GM12878 (cell line): ENCODE data around the gene KCNIP2.

Experiments
- BRCA1 ChIP-seq: IDR thresholded peaks from 2 replicates; pipeline ENCODE4 v1.6.1; 2011; ENCODE audit warnings: low read depth, low read length, improper control_type of control experiment
- CBFB ChIP-seq: IDR thresholded peaks from 2 replicates; pipeline ENCODE4 v1.6.1; 2016; ENCODE audit warnings: antibody characterized with exemption, low read depth
- CTCF ChIP-seq, 3 experiments: IDR thresholded peaks in 2 of 3; conservative IDR thresholded peaks in 1 of 3; 2 replicates each; pipeline ENCODE4 v1.5.1; 2011; ENCODE audit warnings: low read depth in 3 of 3, low read length in 3 of 3, mild to moderate bottlenecking in 3 of 3, control low read depth in 2 of 3, moderate library complexity in 2 of 3, inconsistent platforms in 1 of 3, mixed read lengths in 1 of 3; ENCODE audit not compliant: control insufficient read depth in 2 of 3, insufficient read depth in 1 of 3; ENCODE audit errors: extremely low read depth in 1 of 3
- MEF2A ChIP-seq: IDR thresholded peaks from 2 replicates; pipeline ENCODE4 v1.6.1; 2011; ENCODE audit warnings: low read depth, mild to moderate bottlenecking, low read length, moderate library complexity; ENCODE audit not compliant: insufficient read depth
- POLR2AphosphoS2 ChIP-seq: IDR thresholded peaks from 2 replicates; pipeline ENCODE4 v1.6.1; 2011; ENCODE audit warnings: low read depth, mild to moderate bottlenecking, low read length, improper control_type of control experiment, moderate library complexity
- RCOR1 ChIP-seq: conservative IDR thresholded peaks from 2 replicates; pipeline ENCODE4 v1.6.1; 2012; ENCODE audit warnings: low read depth, low read length, improper control_type of control experiment
- TAF1 ChIP-seq: IDR thresholded peaks from 2 replicates; pipeline ENCODE4 v1.6.1; 2011; ENCODE audit warnings: mild to moderate bottlenecking, low read depth, low read length, borderline replicate concordance
- ZNF592 ChIP-seq: fragments of 450-650 bp; IDR thresholded peaks from 2 replicates; pipeline ENCODE4 v1.6.1; 2017; ENCODE audit warnings: mild to moderate bottlenecking, moderate library complexity
- ZZZ3 ChIP-seq: IDR thresholded peaks from 2 replicates; pipeline ENCODE4 v1.6.1; 2011; ENCODE audit warnings: low read depth; ENCODE audit not compliant: control insufficient read depth, insufficient read length
- TF ChIP-seq, protein P1 (sequence below): IDR thresholded peaks from 2 replicates; pipeline ENCODE4 v1.6.1; 2011; ENCODE audit warnings: mild to moderate bottlenecking, low read depth, low read length, moderate library complexity; ENCODE audit not compliant: insufficient replicate concordance

GRCh38 chr10:101850749-101851148, 7.1 kb upstream of the KCNIP2 start:
- TF ChIP-seq ZNF592 (no peak), TAF1 (no peak), MEF2A (no peak), RCOR1 (no peak), ZZZ3 (no peak), CBFB (no peak), CTCF (IDR thresholded peaks at IDR 0.05 in 2 of 3, conservative IDR thresholded peaks at IDR 0.05 in 1 of 3; ENCODE audit: control insufficient read depth in 2 of 3, extremely low read depth in 1 of 3, insufficient read depth in 1 of 3, low read depth in 3 of 3, low read length in 3 of 3) (no peak), POLR2AphosphoS2 (no peak), BRCA1 (no peak)
- TF ChIP-seq, protein P1, sequence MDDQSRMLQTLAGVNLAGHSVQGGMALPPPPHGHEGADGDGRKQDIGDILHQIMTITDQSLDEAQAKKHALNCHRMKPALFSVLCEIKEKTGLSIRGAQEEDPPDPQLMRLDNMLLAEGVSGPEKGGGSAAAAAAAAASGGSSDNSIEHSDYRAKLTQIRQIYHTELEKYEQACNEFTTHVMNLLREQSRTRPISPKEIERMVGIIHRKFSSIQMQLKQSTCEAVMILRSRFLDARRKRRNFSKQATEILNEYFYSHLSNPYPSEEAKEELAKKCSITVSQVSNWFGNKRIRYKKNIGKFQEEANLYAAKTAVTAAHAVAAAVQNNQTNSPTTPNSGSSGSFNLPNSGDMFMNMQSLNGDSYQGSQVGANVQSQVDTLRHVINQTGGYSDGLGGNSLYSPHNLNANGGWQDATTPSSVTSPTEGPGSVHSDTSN = no peak
